ENCODE measurements around the gene VCL.

Gene VCL

DNA sequence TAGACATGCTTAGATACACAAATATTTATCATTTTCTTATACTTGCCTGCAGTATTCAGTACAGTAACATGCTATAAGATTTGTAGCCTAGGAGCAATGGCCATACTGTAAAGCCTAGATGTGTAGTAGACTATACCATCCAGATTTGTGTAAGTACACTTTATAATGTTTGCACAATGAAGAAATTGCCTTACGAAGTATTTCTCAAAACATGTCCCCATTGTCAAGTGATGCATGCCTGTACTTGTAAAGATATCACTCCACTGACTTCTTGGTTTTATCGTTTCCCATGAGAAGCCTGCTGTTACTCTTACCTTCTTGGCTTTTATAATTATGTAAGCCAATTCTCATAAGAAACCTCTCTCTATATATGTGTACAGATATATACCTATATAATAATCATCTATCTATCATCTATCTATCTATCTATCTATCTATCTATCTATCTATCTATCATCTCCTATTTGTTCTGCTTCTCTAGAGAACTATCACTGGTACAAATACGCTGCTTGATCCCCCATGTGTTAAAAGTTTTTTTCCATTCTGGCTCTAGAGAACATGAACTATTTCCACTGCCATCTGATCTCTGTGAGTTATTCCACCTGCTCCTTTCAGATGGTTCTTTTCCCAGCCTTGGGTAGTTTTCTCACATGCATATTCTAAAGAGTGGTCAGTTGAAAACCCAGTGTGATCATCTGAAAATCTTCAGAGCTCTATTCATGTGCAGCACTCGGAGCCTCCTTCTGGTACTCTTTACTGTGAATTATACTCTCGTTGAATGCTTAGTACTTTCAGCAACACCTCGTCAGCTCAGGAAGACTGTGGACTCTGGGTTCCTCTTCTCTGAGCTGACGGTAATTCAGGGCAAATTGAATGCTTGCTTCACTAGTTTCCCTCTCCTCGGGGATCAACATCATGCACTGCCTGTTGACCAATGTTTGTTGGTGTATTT is 14.5 kb upstream of the VCL start:
- TF ChIP-seq, protein P1, sequence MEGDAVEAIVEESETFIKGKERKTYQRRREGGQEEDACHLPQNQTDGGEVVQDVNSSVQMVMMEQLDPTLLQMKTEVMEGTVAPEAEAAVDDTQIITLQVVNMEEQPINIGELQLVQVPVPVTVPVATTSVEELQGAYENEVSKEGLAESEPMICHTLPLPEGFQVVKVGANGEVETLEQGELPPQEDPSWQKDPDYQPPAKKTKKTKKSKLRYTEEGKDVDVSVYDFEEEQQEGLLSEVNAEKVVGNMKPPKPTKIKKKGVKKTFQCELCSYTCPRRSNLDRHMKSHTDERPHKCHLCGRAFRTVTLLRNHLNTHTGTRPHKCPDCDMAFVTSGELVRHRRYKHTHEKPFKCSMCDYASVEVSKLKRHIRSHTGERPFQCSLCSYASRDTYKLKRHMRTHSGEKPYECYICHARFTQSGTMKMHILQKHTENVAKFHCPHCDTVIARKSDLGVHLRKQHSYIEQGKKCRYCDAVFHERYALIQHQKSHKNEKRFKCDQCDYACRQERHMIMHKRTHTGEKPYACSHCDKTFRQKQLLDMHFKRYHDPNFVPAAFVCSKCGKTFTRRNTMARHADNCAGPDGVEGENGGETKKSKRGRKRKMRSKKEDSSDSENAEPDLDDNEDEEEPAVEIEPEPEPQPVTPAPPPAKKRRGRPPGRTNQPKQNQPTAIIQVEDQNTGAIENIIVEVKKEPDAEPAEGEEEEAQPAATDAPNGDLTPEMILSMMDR (conservative IDR thresholded peaks at IDR 0.05; ENCODE audit: control insufficient read depth, insufficient read depth, low read depth, low read length) = no peak
- H3K4me3 ChIP-seq (ENCODE audit: control insufficient read depth, low read depth, low read length) = no peak overlapping the region
- no peak for DNase-seq (ENCODE audit: low read depth)

DNA sequence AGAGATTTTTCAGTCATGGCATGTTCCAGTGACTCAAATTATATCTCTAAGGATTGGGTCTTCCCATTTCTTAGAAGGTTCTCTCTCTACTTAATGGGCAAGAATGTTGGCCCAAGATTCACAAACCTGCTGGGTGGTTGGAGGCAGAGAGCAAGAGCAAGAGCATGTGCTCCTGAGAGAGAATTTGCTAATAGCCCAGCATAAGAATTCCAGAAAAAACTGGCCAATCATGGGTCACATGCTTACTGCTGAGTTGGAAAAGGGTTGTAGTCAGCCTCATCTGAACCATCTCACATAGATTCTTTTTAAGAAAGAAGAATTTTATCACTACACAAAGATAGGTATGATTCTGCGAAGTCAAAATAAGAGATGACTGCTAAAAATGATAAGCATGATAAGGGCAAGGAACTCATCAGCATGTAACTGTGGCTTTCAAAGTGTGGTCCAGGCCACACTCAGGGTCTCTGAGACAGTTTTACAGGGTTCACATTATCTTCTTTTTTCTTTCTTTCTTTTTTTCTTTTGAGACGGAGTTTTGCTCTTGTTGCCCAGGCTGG is 8.2 kb upstream of the VCL start:
- no peak for DNase-seq (ENCODE audit: low read depth)
- TF ChIP-seq, protein P1 (conservative IDR thresholded peaks at IDR 0.05; ENCODE audit: control insufficient read depth, insufficient read depth, low read depth, low read length) = no peak
- no peak overlapping the region for H3K4me3 ChIP-seq (ENCODE audit: control insufficient read depth, low read depth, low read length)

DNA sequence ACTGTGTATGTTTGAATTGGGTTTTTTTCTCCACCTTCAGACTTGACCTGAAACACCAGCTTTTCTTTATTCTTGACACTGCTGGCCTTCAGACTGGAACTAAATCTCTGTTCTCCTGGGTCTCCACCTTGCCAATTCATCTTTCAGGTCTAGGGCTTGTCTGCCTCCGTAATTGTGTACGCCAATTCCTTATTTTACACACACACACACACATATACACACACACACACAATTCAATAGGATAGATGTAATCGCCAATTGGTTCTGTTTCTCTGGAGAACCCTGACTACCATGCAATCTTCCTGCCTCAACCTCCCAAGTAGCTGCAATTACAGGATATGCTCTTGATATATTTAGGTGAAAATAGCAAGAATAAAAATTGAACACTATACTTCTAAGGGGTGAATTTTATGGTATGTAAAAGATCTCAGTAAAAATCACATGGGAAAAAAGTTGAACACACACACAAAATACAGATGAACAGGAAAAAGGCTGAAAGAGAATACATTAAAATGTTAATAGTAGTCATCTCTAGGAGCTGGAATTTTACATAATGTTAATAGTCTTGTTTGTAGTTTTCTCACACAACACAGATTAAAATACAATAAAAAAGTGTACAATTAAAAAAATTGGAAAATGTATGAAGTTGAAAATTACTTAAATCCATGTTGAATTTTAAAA is 6.6 kb upstream of the VCL start:
- H3K4me3 ChIP-seq (ENCODE audit: control insufficient read depth, low read depth, low read length) = no peak overlapping the region
- no peak for DNase-seq (ENCODE audit: low read depth)
- TF ChIP-seq, protein P1 (conservative IDR thresholded peaks at IDR 0.05; ENCODE audit: control insufficient read depth, insufficient read depth, low read depth, low read length) = no peak

DNA sequence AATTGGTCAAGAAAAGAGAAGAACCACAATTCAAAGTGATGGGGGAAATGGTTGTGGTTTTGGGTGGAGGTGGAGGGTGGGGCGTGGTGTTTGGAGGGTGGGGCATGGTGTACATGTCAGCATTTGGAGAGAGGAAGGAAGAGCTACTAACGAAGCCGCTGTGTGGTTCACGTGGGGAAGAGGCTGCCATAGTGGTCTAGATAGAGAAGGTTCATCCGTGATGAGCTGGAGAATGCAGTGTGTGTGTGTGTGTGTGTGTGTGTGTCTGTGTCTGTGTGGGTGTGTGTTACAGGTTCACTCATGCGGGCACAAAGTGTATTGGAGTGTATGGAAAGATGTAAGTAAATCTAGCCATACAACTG is 6.1 kb upstream of the VCL start:
- TF ChIP-seq, protein P1 (conservative IDR thresholded peaks at IDR 0.05; ENCODE audit: control insufficient read depth, insufficient read depth, low read depth, low read length) = no peak
- no peak for DNase-seq (ENCODE audit: low read depth)
- no peak overlapping the region for H3K4me3 ChIP-seq (ENCODE audit: control insufficient read depth, low read depth, low read length)

DNA sequence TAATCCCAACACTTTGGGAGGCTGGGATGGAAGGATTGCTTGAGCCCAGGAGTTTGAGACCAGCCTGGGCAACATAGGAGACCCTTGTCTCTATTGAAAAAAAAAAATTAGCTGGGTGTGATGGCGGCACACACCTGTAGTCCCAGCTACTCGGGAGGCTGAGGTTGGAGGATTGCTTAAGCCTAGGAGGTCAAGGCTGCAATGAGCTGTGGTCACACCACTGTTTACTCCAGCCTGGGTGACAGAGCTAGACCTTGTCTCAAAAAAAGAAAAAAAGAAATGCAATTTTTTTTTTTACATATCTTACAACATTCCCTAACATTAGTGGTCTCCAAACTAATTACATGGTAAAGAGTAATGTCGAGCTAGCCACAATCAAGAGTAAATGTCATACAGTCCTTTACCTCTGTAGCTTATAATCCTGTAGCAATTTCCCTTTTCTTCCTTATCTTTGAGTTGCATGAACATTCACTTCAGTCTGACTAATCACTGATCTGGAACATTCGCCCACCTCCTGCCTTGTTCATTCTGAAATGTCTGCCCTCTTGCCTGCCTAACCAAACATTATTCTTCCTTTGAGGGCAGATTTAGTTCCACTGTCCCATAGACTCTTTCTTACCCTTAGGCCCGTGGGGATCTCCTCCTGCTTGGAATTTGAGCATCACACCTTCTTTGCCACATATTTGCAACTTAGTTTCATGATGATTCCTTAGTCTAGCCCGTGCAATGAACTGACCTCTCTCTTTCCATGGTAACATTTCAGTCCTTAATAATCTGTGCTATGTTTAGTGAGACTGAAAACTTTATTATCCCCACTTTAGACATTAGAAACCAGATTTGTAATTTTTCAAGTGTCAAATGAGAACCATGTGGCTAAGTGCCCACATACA is 4.8 kb upstream of the VCL start:
- H3K4me3 ChIP-seq (ENCODE audit: control insufficient read depth, low read depth, low read length) = no peak overlapping the region
- TF ChIP-seq, protein P1 (conservative IDR thresholded peaks at IDR 0.05; ENCODE audit: control insufficient read depth, insufficient read depth, low read depth, low read length) = no peak
- DNase-seq (ENCODE audit: low read depth) = peak; percentile 34

DNA sequence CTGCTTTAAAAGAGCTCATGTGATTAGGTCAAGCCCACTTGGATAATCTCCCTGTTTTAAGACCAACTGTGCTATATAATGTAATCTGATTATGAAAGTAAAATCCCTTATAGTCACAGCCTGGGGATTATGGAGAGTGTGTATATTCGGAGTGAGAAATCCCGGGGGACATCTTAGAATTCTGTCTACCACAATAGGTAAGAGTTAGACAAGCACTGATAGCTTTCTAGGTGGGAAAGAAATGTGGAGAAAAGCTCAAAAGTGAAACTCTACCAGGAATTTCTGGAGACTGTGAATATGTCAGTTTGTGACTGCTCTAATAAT is 2.9 kb upstream of the VCL start:
- H3K4me3 ChIP-seq (ENCODE audit: control insufficient read depth, low read depth, low read length) = no peak overlapping the region
- no peak for DNase-seq (ENCODE audit: low read depth)
- TF ChIP-seq, protein P1 (conservative IDR thresholded peaks at IDR 0.05; ENCODE audit: control insufficient read depth, insufficient read depth, low read depth, low read length) = no peak
